GM19025 (cell line): ENCODE results near the gene FBXL3.

Source experiments
- ATAC-seq: cut with Tn5 transposase; IDR thresholded peaks from one replicate; pipeline ENCODE4 v1.9.1; 2021; ENCODE audit warnings: mild to moderate bottlenecking, low read depth, moderate library complexity; ENCODE audit not compliant: unreplicated experiment

FBXL3 gene

DNA sequence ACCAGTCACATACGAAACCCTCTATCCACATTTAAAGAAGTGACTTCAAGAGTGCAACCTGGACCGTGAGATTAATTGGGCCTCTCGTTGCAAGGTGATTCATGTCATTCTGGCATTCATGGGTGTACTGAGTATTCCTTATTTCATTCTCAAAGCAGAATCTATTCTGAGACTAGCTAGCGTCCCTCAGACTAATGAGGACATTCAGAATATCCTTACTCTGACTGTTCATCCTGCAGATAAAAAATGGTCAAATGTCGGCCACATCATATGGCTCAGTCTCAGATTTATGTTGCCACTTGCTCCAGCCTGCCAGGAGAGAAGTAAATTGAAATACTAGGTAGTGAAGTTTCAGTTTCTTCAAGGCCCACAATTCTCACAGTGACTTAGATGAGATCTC lies 71.3 kb downstream of the FBXL3 start:
- no peak for ATAC-seq
